ENCODE results near the gene SH3YL1.

DNA sequence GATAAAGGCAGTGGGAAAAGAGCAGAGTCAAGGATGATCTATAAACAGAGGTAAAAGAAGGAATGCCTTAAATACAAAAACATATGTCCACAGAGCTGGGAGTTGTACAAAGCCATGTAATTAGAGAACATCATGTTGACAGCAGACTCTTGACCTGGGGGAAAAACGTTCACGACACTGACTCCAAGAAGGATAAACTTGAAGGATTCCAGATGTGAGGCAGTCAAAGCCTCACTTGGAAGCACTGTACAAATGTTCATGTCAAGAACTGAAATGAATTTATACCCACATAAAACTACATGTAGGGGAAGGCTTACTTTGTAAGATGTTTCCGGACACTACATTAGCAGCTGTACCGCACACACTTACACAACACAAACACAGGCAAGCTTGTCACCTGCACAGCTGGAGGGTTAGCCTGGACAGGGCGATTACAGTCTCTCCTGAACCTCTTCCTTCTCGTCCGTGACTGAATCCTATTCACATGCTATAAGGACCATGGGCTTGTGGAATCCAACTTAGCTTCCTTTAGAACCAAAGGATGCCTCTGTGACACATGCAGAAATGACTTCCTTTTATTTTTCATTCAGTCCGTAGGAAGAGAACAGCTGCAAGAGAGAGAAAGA is 88.6 kb downstream of the SH3YL1 start:
- TF ChIP-seq CTCF (IDR thresholded peaks at IDR 0.05) (no peak), POLR2AphosphoS5 (IDR thresholded peaks at IDR 0.05) (no peak), POLR2A (IDR thresholded peaks at IDR 0.05) (no peak)

Measured in breast epithelium (tissue), 3 donors.